OCI-LY3 (cell line): ENCODE data around the gene SPRN.

Source experiments
- H2AFZ ChIP-seq: fragments of 200-600, 300-600 bp; shearing (Covaris generic); 2 replicates; pipeline ENCODE4 v1.6.0; 2014; ENCODE audit warnings: antibody characterized with exemption, low read depth, low read length
- H3K27ac ChIP-seq: fragments of 200-600, 300-600 bp; sonication (generic); 2 replicates; pipeline ENCODE4 v1.5.1; 2014; ENCODE audit warnings: mild to moderate bottlenecking, low read length, moderate library complexity, mixed read lengths
- H3K27me3 ChIP-seq: fragments of 200-600, 300-600 bp; sonication (generic); 2 replicates; pipeline ENCODE4 v1.6.1; 2014; ENCODE audit warnings: low read depth, low read length, mixed read lengths
- H3K36me3 ChIP-seq: fragments of 200-600, 300-600 bp; sonication (generic); replicated peaks from 2 replicates; pipeline ENCODE3; 2014; ENCODE audit warnings: low read depth, low read length, mixed read lengths
- H3K4me1 ChIP-seq: fragments of 300-600, 200-600 bp; sonication (generic); 2 replicates; pipeline ENCODE4 v1.6.1; 2014; ENCODE audit warnings: low read length, mixed read lengths
- H3K4me2 ChIP-seq: fragments of 200-600, 300-600 bp; sonication (generic); 2 replicates; pipeline ENCODE4 v1.6.1; 2014; ENCODE audit warnings: low read length, mixed read lengths
- H3K4me3 ChIP-seq: fragments of 300-600, 200-600 bp; sonication (generic); 2 replicates; pipeline ENCODE4 v1.5.1; 2014; ENCODE audit warnings: antibody characterized with exemption, mild to moderate bottlenecking, low read length, moderate library complexity
- H3K79me2 ChIP-seq: fragments of 300-600, 200-600 bp; shearing (Covaris generic); 2 replicates; pipeline ENCODE4 v1.6.1; 2014; ENCODE audit warnings: mild to moderate bottlenecking, low read length, mixed read lengths
- H3K9ac ChIP-seq: fragments of 300-600, 200-600 bp; shearing (Covaris generic); 2 replicates; pipeline ENCODE4 v1.6.0; 2014; ENCODE audit warnings: mild to moderate bottlenecking, low read length, moderate library complexity
- H3K9me3 ChIP-seq: fragments of 200-600, 300-600 bp; shearing (Covaris generic); 2 replicates; pipeline ENCODE4 v1.6.1; 2014; ENCODE audit warnings: low read length, mixed read lengths; ENCODE audit not compliant: insufficient read depth
- H4K20me1 ChIP-seq: fragments of 200-600, 300-600 bp; sonication (generic); 2 replicates; pipeline ENCODE4 v1.6.1; 2016; ENCODE audit warnings: low read length, mixed read lengths; ENCODE audit not compliant: insufficient read depth
- CTCF ChIP-seq: fragments of 200-600, 300-600 bp; sonication (generic); IDR thresholded peaks from 2 replicates; pipeline ENCODE4 v1.5.1; 2014; ENCODE audit warnings: antibody characterized with exemption, low read length, low read depth
- EZH2phosphoT487 ChIP-seq: fragments of 200-600 bp; shearing (Covaris generic); IDR thresholded peaks from 2 replicates; pipeline ENCODE4 v1.6.1; 2018; ENCODE audit warnings: antibody characterized with exemption, mixed run types, low read depth

The SPRN gene

GRCh38 chr10:133422807-133423771 is 1.3 kb downstream of the SPRN start:
- no peak for TF ChIP-seq EZH2phosphoT487
- Histone ChIP-seq H3K4me1 (no peaks in the 10 kb centered on the region), H3K79me2 (no peaks in the 10 kb centered on the region), H4K20me1 (no peaks in the 10 kb centered on the region), H3K4me2 (no peak overlapping the region), H3K4me3 (no peak overlapping the region), H3K9ac (no peak overlapping the region), H3K9me3 (no peaks in the 10 kb centered on the region), H3K27me3 (no peaks in the 10 kb centered on the region), H2AFZ (no peak overlapping the region), H3K36me3 (peaks cover 5% of the 10 kb centered on the region), H3K27ac (no peak overlapping the region)

- Histone ChIP-seq H3K4me2 (no peak overlapping the region), H3K36me3 (peaks cover 5% of the 10 kb centered on the region), H3K27me3 (no peaks in the 10 kb centered on the region), H3K27ac (no peak overlapping the region), H3K4me1 (no peaks in the 10 kb centered on the region), H4K20me1 (no peaks in the 10 kb centered on the region), H3K9me3 (no peaks in the 10 kb centered on the region), H3K79me2 (no peaks in the 10 kb centered on the region), H3K4me3 (no peak overlapping the region), H3K9ac (no peak overlapping the region), H2AFZ (no peak overlapping the region)
- no peak for TF ChIP-seq CTCF
- no peak for TF ChIP-seq EZH2phosphoT487
These were observed 2.1 kb downstream of the SPRN start for GRCh38 chr10:133422223-133422806.

- TF ChIP-seq CTCF, result no peak
- no peak for TF ChIP-seq EZH2phosphoT487
- Histone ChIP-seq H3K27ac (no peak overlapping the region), H3K4me2 (no peak overlapping the region), H3K36me3 (peaks cover 5% of the 10 kb centered on the region), H3K27me3 (no peaks in the 10 kb centered on the region), H3K4me3 (no peak overlapping the region), H3K9me3 (no peaks in the 10 kb centered on the region), H2AFZ (no peak overlapping the region), H3K79me2 (no peaks in the 10 kb centered on the region), H3K4me1 (no peaks in the 10 kb centered on the region), H3K9ac (no peak overlapping the region), H4K20me1 (no peaks in the 10 kb centered on the region)
These were observed 2.8 kb downstream of the SPRN start for GRCh38 chr10:133421336-133422222.

- H3K4me1 ChIP-seq, result no peaks in the 10 kb centered on the region
- H4K20me1 ChIP-seq, result no peaks in the 10 kb centered on the region
- TF ChIP-seq CTCF, result no peak
- TF ChIP-seq EZH2phosphoT487, result no peak
- no peak overlapping the region for H3K27ac ChIP-seq
- H3K27me3 ChIP-seq, result no peaks in the 10 kb centered on the region
- H3K9me3 ChIP-seq, result no peaks in the 10 kb centered on the region
- H3K9ac ChIP-seq, result no peak overlapping the region
- H3K79me2 ChIP-seq, result no peaks in the 10 kb centered on the region
- no peak overlapping the region for H3K4me2 ChIP-seq
- no peak overlapping the region for H3K4me3 ChIP-seq
- no peak overlapping the region for H2AFZ ChIP-seq
- peaks cover 11% of the 10 kb centered on the region for H3K36me3 ChIP-seq
These were observed 3.8 kb downstream of the SPRN start for GRCh38 chr10:133420579-133420978.
